GM19023 (cell line): ENCODE measurements around the gene MAP7.
"Not testable (repeated sequence)": the region's sequence is repeated elsewhere in the genome, so short reads cannot be mapped to it uniquely, and the experiment has no call there.

Source experiments
- ATAC-seq: cut with Tn5 transposase; IDR thresholded peaks from one replicate; pipeline ENCODE4 v1.9.1; 2021; ENCODE audit warnings: mild to moderate bottlenecking, moderate library complexity; ENCODE audit not compliant: unreplicated experiment

MAP7 gene

GRCh38 chr6:136312975-136313374, 237.2 kb downstream of the MAP7 start:
- ATAC-seq: no peak

GRCh38 chr6:136309729-136310311, 240.4 kb downstream of the MAP7 start:
- no peak for ATAC-seq

DNA sequence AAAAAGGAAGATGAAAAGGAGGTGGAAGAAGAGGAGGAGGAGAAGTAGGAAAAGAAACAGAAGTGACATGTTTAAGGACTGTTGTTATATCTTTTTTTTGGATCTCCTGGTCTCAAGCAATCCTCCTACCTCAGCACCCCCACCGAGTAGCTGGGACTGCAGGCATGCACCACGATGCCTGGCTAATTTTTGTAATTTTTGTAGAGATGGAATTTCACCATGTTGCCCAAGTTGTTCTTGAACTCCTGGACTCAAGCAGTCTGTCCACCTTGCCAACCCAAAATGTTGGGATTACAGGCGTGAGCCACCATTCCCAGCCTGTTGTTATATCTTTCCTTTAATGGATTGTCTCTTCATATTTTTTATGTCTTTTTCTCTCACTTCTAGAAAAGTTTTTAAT, 241.1 kb downstream of the MAP7 start:
- ATAC-seq: no peak

DNA sequence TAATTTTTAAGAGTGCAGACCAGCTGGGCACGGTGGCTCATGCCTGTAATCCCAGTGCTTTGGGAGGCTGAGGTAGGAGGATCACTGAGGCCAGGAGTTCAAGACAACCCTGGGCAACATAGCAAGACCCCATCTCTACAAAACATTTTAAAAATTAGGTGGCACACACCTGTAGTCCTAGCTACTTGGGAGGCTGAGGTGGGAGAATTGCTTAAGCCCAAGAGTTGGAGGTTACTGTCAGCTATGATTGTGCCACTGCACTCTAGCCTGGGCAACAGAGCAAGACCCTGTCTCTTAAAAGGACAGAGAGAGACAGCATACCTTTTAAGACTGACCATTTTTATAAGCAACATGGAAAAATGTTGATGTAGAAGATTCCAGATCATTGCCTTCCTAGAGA, 241.8 kb downstream of the MAP7 start:
- not testable (repeated sequence) for ATAC-seq

- ATAC-seq: no peak
Measured at GRCh38 chr6:136307351-136307750, 242.9 kb downstream of the MAP7 start.

DNA sequence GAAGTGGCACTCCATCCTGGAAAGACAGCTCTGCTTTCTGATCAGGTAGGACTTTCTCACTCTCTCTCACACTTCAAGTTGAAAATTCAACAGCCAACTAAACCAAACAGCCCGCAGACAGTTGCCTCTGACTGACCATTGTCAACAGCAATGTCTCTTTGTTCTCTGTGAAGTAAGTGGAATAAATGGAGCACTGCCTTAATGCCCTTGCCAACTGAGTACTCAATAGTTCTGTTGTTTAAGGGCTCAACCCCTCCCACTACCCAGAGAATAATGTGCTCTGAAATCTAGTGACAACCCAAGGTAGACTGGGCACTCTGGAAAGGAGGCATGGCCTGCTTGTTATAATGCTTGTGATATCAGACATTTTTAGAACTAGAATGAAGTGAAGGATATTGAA, 243.8 kb downstream of the MAP7 start:
- no peak for ATAC-seq

DNA sequence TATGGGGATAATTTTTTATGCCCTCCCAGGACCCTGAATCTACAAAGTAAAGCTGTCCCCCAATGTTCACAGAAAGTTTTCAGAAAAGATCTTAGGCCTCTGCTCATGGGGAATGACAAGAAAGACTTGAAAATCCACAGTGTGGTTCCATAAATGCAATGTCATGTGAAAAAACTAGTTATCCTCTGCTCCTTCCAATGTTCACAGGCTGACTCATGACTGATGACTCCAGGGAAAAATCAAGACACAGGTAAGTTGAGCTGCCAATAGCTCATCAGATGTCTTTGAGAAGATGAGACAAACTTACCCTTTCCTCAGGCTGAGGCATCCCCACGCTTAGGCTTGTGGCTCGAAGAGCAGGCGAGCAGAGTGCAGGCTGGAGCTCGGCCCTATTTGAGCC, 245.8 kb downstream of the MAP7 start:
- ATAC-seq: no peak

GRCh38 chr6:136303516-136303915, 246.7 kb downstream of the MAP7 start:
- no peak for ATAC-seq

- no peak for ATAC-seq
Measured at GRCh38 chr6:136294621-136295020, 255.6 kb downstream of the MAP7 start.
